Activated CD4-positive, alpha-beta T cell treated with anti-CD3 and anti-CD28 coated beads, Interleukin-2, amount 10 ng/mL, durations not matched to agents 24 days and 14 days (primary cell): ENCODE results near the gene EHD4. TPM values are rescaled to one million over a fixed set of nuclear protein-coding genes. Genes with fewer than 3 reads are reported as not detected.

Experiments
- DNase-seq: peaks from one replicate; pipeline ENCODE4 v3.0.0; 2022
- H3K27ac Mint-ChIP-seq: one replicate; pipeline ENCODE4 v1.8.0; 2022; ENCODE audit warnings: mild to moderate bottlenecking, mixed read lengths
- H3K27me3 Mint-ChIP-seq: one replicate; pipeline ENCODE4 v1.8.0; 2022; ENCODE audit warnings: mixed read lengths
- H3K36me3 Mint-ChIP-seq: one replicate; pipeline ENCODE4 v1.8.0; 2022; ENCODE audit warnings: low read depth, mild to moderate bottlenecking, mixed read lengths
- H3K4me1 Mint-ChIP-seq: one replicate; pipeline ENCODE4 v1.8.0; 2021; ENCODE audit warnings: mixed read lengths
- H3K4me3 Mint-ChIP-seq: one replicate; pipeline ENCODE4 v1.8.0; 2022; ENCODE audit warnings: mild to moderate bottlenecking, moderate library complexity, mixed read lengths
- H3K9me3 Mint-ChIP-seq: one replicate; pipeline ENCODE4 v1.8.0; 2021; ENCODE audit warnings: mixed read lengths
- intact Hi-C: fragments of 100-400 bp; cut with micrococcal nuclease; formaldehyde crosslinking; loops from one replicate; pipeline ENCODE4 v1.15.1; 2023
- total RNA-seq: library from RNA; stranded (reverse); gene quantifications from 2 replicates; pipeline ENCODE4 v1.2.3, GENCODE V29; 2022

The EHD4 gene
- total RNA-seq, 1 donor from 2014 or later = 28.4 TPM

GRCh38 chr15:42002333-42002732 lies 30.0 kb upstream of the EHD4 start:
- Mint-ChIP-seq H3K27me3 (peaks cover 5% of the 10 kb centered on the region), H3K4me3 (no peak overlapping the region), H3K9me3 (no peaks in the 10 kb centered on the region), H3K27ac (no peak overlapping the region), H3K4me1 (peaks cover 10% of the 10 kb centered on the region), H3K36me3 (no peaks in the 10 kb centered on the region)
- DNase-seq = no peak
- intact Hi-C loops = no loop called here

- Mint-ChIP-seq H3K27ac (no peak overlapping the region), H3K36me3 (no peaks in the 10 kb centered on the region), H3K4me1 (peaks cover 7% of the 10 kb centered on the region), H3K4me3 (no peak overlapping the region), H3K9me3 (no peaks in the 10 kb centered on the region), H3K27me3 (peaks cover 5% of the 10 kb centered on the region)
- intact Hi-C loops = no loop called here
- no peak for DNase-seq
These were observed 28.9 kb upstream of the EHD4 start for GRCh38 chr15:42001236-42001635.

GRCh38 chr15:41999290-42000285 lies 27.2 kb upstream of the EHD4 start:
- no peak overlapping the region for H3K4me3 Mint-ChIP-seq
- H3K27ac Mint-ChIP-seq = no peak overlapping the region
- peaks cover 5% of the 10 kb centered on the region for H3K27me3 Mint-ChIP-seq
- peaks cover 6% of the 10 kb centered on the region for H3K4me1 Mint-ChIP-seq
- intact Hi-C loops = no loop called here
- no peaks in the 10 kb centered on the region for H3K9me3 Mint-ChIP-seq
- DNase-seq = no peak
- H3K36me3 Mint-ChIP-seq = no peaks in the 10 kb centered on the region

- intact Hi-C loops = no loop called here
- no peak overlapping the region for H3K4me3 Mint-ChIP-seq
- H3K27ac Mint-ChIP-seq = peak overlapping the region; percentile 8
These were observed 25.5 kb upstream of the EHD4 start for GRCh38 chr15:41997845-41998244.

GRCh38 chr15:41996921-41997592 lies 24.7 kb upstream of the EHD4 start:
- Mint-ChIP-seq H3K9me3 (no peaks in the 10 kb centered on the region), H3K36me3 (no peaks in the 10 kb centered on the region), H3K27me3 (peaks cover 4% of the 10 kb centered on the region), H3K4me1 (peaks cover 6% of the 10 kb centered on the region), H3K4me3 (no peak overlapping the region), H3K27ac (no peak overlapping the region)
- no peak for DNase-seq
- intact Hi-C loops = no loop called here

More at GRCh38 chr15:41997845-41998244, 25.5 kb upstream of the EHD4 start:
- Mint-ChIP-seq H3K36me3 (no peaks in the 10 kb centered on the region), H3K4me1 (peaks cover 6% of the 10 kb centered on the region), H3K27me3 (peaks cover 4% of the 10 kb centered on the region), H3K9me3 (no peaks in the 10 kb centered on the region)
- DNase-seq = no peak

- Mint-ChIP-seq H3K27ac (no peak overlapping the region), H3K4me3 (no peak overlapping the region), H3K9me3 (no peaks in the 10 kb centered on the region), H3K36me3 (no peaks in the 10 kb centered on the region), H3K27me3 (peaks cover 4% of the 10 kb centered on the region), H3K4me1 (peaks cover 6% of the 10 kb centered on the region)
- intact Hi-C loops = no loop called here
- no peak for DNase-seq
These were observed 24.0 kb upstream of the EHD4 start for GRCh38 chr15:41996376-41996775.

GRCh38 chr15:41995476-41995855 lies 23.1 kb upstream of the EHD4 start:
- Mint-ChIP-seq H3K9me3 (no peaks in the 10 kb centered on the region), H3K36me3 (no peaks in the 10 kb centered on the region), H3K27me3 (peaks cover 4% of the 10 kb centered on the region), H3K4me3 (no peak overlapping the region), H3K27ac (no peak overlapping the region), H3K4me1 (peaks cover 6% of the 10 kb centered on the region)
- intact Hi-C loops = no loop called here
- DNase-seq = no peak

- Mint-ChIP-seq H3K27me3 (peaks cover 4% of the 10 kb centered on the region), H3K36me3 (no peaks in the 10 kb centered on the region), H3K4me1 (peaks cover 6% of the 10 kb centered on the region), H3K4me3 (no peak overlapping the region), H3K27ac (no peak overlapping the region), H3K9me3 (no peaks in the 10 kb centered on the region)
- intact Hi-C loops = no loop called here
- DNase-seq = no peak
These were observed 22.6 kb upstream of the EHD4 start for GRCh38 chr15:41994772-41995475.

GRCh38 chr15:41994171-41994650 lies 21.9 kb upstream of the EHD4 start:
- H3K27ac Mint-ChIP-seq = no peak overlapping the region
- H3K9me3 Mint-ChIP-seq = no peaks in the 10 kb centered on the region
- H3K4me1 Mint-ChIP-seq = peaks cover 2% of the 10 kb centered on the region
- no peaks in the 10 kb centered on the region for H3K36me3 Mint-ChIP-seq
- DNase-seq = no peak
- H3K27me3 Mint-ChIP-seq = no peaks in the 10 kb centered on the region
- intact Hi-C loops = no loop called here
- H3K4me3 Mint-ChIP-seq = no peak overlapping the region

GRCh38 chr15:41993472-41994170 lies 21.3 kb upstream of the EHD4 start:
- intact Hi-C loops = no loop called here
- Mint-ChIP-seq H3K4me1 (no peaks in the 10 kb centered on the region), H3K27ac (no peak overlapping the region), H3K36me3 (no peaks in the 10 kb centered on the region), H3K9me3 (no peaks in the 10 kb centered on the region), H3K4me3 (no peak overlapping the region), H3K27me3 (no peaks in the 10 kb centered on the region)
- DNase-seq = no peak

- no peaks in the 10 kb centered on the region for H3K9me3 Mint-ChIP-seq
- H3K4me3 Mint-ChIP-seq = no peak overlapping the region
- intact Hi-C loops = no loop called here
- no peaks in the 10 kb centered on the region for H3K27me3 Mint-ChIP-seq
- H3K4me1 Mint-ChIP-seq = no peaks in the 10 kb centered on the region
- DNase-seq = no peak
- H3K36me3 Mint-ChIP-seq = no peaks in the 10 kb centered on the region
- no peak overlapping the region for H3K27ac Mint-ChIP-seq
These were observed 20.4 kb upstream of the EHD4 start for GRCh38 chr15:41992803-41993190.

GRCh38 chr15:41992151-41992802 lies 19.9 kb upstream of the EHD4 start:
- intact Hi-C loops = no loop called here
- no peak overlapping the region for H3K4me3 Mint-ChIP-seq
- no peaks in the 10 kb centered on the region for H3K36me3 Mint-ChIP-seq
- no peaks in the 10 kb centered on the region for H3K27me3 Mint-ChIP-seq
- no peak overlapping the region for H3K27ac Mint-ChIP-seq
- no peaks in the 10 kb centered on the region for H3K4me1 Mint-ChIP-seq
- DNase-seq = no peak
- H3K9me3 Mint-ChIP-seq = no peaks in the 10 kb centered on the region

GRCh38 chr15:41990691-41991090 lies 18.3 kb upstream of the EHD4 start:
- H3K9me3 Mint-ChIP-seq = no peaks in the 10 kb centered on the region
- no peak overlapping the region for H3K27ac Mint-ChIP-seq
- no peak overlapping the region for H3K4me3 Mint-ChIP-seq
- no peaks in the 10 kb centered on the region for H3K27me3 Mint-ChIP-seq
- no peak for DNase-seq
- no peaks in the 10 kb centered on the region for H3K36me3 Mint-ChIP-seq
- H3K4me1 Mint-ChIP-seq = no peaks in the 10 kb centered on the region
- intact Hi-C loops = no loop called here
